GM23338 (cell line): ENCODE results near the gene NPM3. TPM values are rescaled to one million over a fixed set of nuclear protein-coding genes. Genes with fewer than 3 reads are reported as not detected.

ENCODE experiments used
- ATAC-seq: fragments of 200-7000 bp; cut with Tn5 transposase; 3 replicates; pipeline ENCODE4 v1.9.1; 2020
- DNase-seq: peaks from one replicate; pipeline ENCODE4 v3.0.0-alpha.2; 2015; ENCODE audit warnings: low spot score
- H2AFZ ChIP-seq: fragments of 200-600 bp; sonication (generic); 2 replicates; pipeline ENCODE4 v1.8.0; 2016; ENCODE audit warnings: antibody characterized with exemption, mild to moderate bottlenecking, moderate library complexity
- H3F3A ChIP-seq: fragments of 200-600 bp; sonication (generic); replicated peaks from 2 replicates; pipeline ENCODE4 v1.8.0; 2017; ENCODE audit warnings: antibody characterized with exemption, mixed run types, low read depth
- H3K27ac ChIP-seq: fragments of 200-600 bp; sonication (generic); 2 replicates; pipeline ENCODE4 v1.6.1; 2016; ENCODE audit warnings: low read depth
- H3K27me3 ChIP-seq: fragments of 200-600 bp; sonication (generic); 2 replicates; pipeline ENCODE4 v1.8.0; 2016; ENCODE audit warnings: mild to moderate bottlenecking, mixed run types, moderate library complexity; ENCODE audit not compliant: insufficient read depth
- H3K36me3 ChIP-seq: fragments of 200-600 bp; sonication (generic); 2 replicates; pipeline ENCODE4 v1.8.0; 2016; ENCODE audit warnings: mild to moderate bottlenecking; ENCODE audit not compliant: insufficient read depth
- H3K4me1 ChIP-seq: fragments of 200-600 bp; sonication (generic); 2 replicates; pipeline ENCODE4 v1.8.0; 2016; ENCODE audit warnings: mild to moderate bottlenecking, moderate library complexity; ENCODE audit not compliant: insufficient read depth
- H3K4me2 ChIP-seq: fragments of 200-600 bp; sonication (generic); 2 replicates; pipeline ENCODE4 v1.7.1; 2017; ENCODE audit warnings: mixed run types
- H3K4me3 ChIP-seq: fragments of 200-600 bp; sonication (generic); 2 replicates; pipeline ENCODE4 v1.6.1; 2016; ENCODE audit warnings: mixed run types
- H3K79me2 ChIP-seq: fragments of 200-600 bp; sonication (generic); replicated peaks from 2 replicates; pipeline ENCODE4 v1.8.0; 2017; ENCODE audit warnings: mild to moderate bottlenecking; ENCODE audit not compliant: insufficient read depth
- H3K9me2 ChIP-seq: fragments of 200-600 bp; sonication (generic); 2 replicates; pipeline ENCODE4 v1.8.0; 2017; ENCODE audit not compliant: insufficient read depth
- H4K20me1 ChIP-seq: fragments of 200-600 bp; sonication (generic); replicated peaks from 2 replicates; pipeline ENCODE4 v1.8.0; 2017; ENCODE audit warnings: mild to moderate bottlenecking; ENCODE audit not compliant: insufficient read depth
- H3K27ac Mint-ChIP-seq: 2 replicates; pipeline ENCODE4 v1.8.0; 2020; ENCODE audit warnings: inconsistent platforms, mild to moderate bottlenecking, moderate library complexity, mixed read lengths
- H3K27me3 Mint-ChIP-seq: 3 replicates; pipeline ENCODE4 v1.8.0; 2022; ENCODE audit warnings: low read depth, mild to moderate bottlenecking, moderate library complexity, mixed read lengths, inconsistent platforms; ENCODE audit not compliant: insufficient read depth, poor library complexity
- H3K36me3 Mint-ChIP-seq: 3 replicates; pipeline ENCODE4 v1.8.0; 2021; ENCODE audit warnings: low read depth, mild to moderate bottlenecking, inconsistent platforms, moderate library complexity, mixed read lengths
- H3K4me1 Mint-ChIP-seq: 3 replicates; pipeline ENCODE4 v1.8.0; 2020; ENCODE audit warnings: mild to moderate bottlenecking, inconsistent platforms, mixed read lengths
- H3K4me3 Mint-ChIP-seq: 3 replicates; pipeline ENCODE4 v1.8.0; 2021; ENCODE audit warnings: moderate library complexity, mild to moderate bottlenecking, inconsistent platforms, mixed read lengths
- H3K9me3 Mint-ChIP-seq: 3 replicates; pipeline ENCODE4 v1.8.0; 2020; ENCODE audit warnings: moderate library complexity, mild to moderate bottlenecking, inconsistent platforms, mixed read lengths
- CREB1 ChIP-seq: fragments of 250-450 bp; sonication (Bioruptor Pico); IDR thresholded peaks from 2 replicates; pipeline ENCODE4 v1.5.0; 2020; ENCODE audit warnings: low read depth, mild to moderate bottlenecking, moderate library complexity
- CTCF ChIP-seq, 2 experiments: fragments of 200-600 bp in 1 of 2; sonication (generic) in 1 of 2; conservative IDR thresholded peaks; 2 replicates each; pipeline versions ENCODE4 v1.5.1 to v1.6.1; 2016 to 2017; ENCODE audit warnings: antibody characterized with exemption in 2 of 2, low read depth in 2 of 2, mild to moderate bottlenecking in 2 of 2, moderate library complexity in 1 of 2
- EZH2 ChIP-seq: fragments of 200-600 bp; sonication (generic); IDR thresholded peaks from one replicate; pipeline ENCODE4 v1.8.0; 2017; ENCODE audit warnings: antibody characterized with exemption, mild to moderate bottlenecking, low read depth; ENCODE audit not compliant: unreplicated experiment
- EZH2phosphoT487 ChIP-seq: fragments of 200-600 bp; sonication (generic); IDR thresholded peaks from one replicate; pipeline ENCODE4 v1.8.1; 2018; ENCODE audit warnings: antibody characterized with exemption; ENCODE audit not compliant: unreplicated experiment
- JUNB ChIP-seq: IDR thresholded peaks from one replicate; pipeline ENCODE4 v1.6.1; 2016; ENCODE audit warnings: antibody characterized with exemption; ENCODE audit not compliant: unreplicated experiment
- NANOG ChIP-seq: IDR thresholded peaks from 2 replicates; pipeline ENCODE4 v1.6.1; 2016; ENCODE audit warnings: antibody characterized with exemption, borderline replicate concordance
- POLR2AphosphoS5 ChIP-seq: IDR thresholded peaks from 2 replicates; pipeline ENCODE4 v1.6.1; 2016; ENCODE audit warnings: antibody characterized with exemption, low read depth
- STAT1 ChIP-seq: IDR thresholded peaks from one replicate; pipeline ENCODE4 v1.6.1; 2016; ENCODE audit warnings: antibody characterized with exemption; ENCODE audit not compliant: unreplicated experiment
- ZNF114 ChIP-seq: fragments of 250-450 bp; sonication (Bioruptor Pico); IDR thresholded peaks from 2 replicates; pipeline ENCODE4 v1.5.0; 2020; ENCODE audit warnings: mild to moderate bottlenecking, moderate library complexity
- ZNF331 ChIP-seq: fragments of 250-450 bp; sonication (Bioruptor Pico); IDR thresholded peaks from 2 replicates; pipeline ENCODE4 v1.5.0; 2020; ENCODE audit warnings: low read depth, mild to moderate bottlenecking, moderate library complexity
- polyA plus RNA-seq: library from polyadenylated mRNA; unstranded; fragments of >200 nt; fragmentation: Nextera tagmentation; extraction: Ambion mirVana; gene quantifications from 2 replicates; pipeline ENCODE4 v1.2.1, GENCODE V29; 2016
- total RNA-seq: library from RNA; depleted of rRNA; stranded (reverse); fragments of >200 nt; shearing (Covaris generic); gene quantifications from 2 replicates; pipeline ENCODE4 v1.2.3, GENCODE V29; 2014
- TF ChIP-seq, protein P1 (sequence below): IDR thresholded peaks from one replicate; pipeline ENCODE4 v1.6.1; 2018; ENCODE audit warnings: antibody characterized with exemption; ENCODE audit not compliant: unreplicated experiment
- TF ChIP-seq, protein P2 (sequence below): IDR thresholded peaks from 2 replicates; pipeline ENCODE4 v1.6.1; 2016; ENCODE audit warnings: antibody characterized with exemption
- TF ChIP-seq, protein P3 (sequence below): fragments of 250-450 bp; sonication (Bioruptor Pico); IDR thresholded peaks from 2 replicates; pipeline ENCODE4 v1.5.0; 2020; ENCODE audit warnings: mild to moderate bottlenecking, moderate library complexity

NPM3 gene
- total and polyA plus RNA-seq, 2 experiments from 2014 or later = 31.5 to 258 TPM

- DNase-seq (no peak), ATAC-seq (no peak)
- H3K9me3 Mint-ChIP-seq = no peaks in the 10 kb centered on the region
- Histone ChIP-seq H2AFZ (no peak overlapping the region), H3K36me3 (no peaks in the 10 kb centered on the region), H3K4me2 (no peak overlapping the region), H4K20me1 (no peaks in the 10 kb centered on the region), H3K79me2 (no peaks in the 10 kb centered on the region), H3K4me3 (no peak overlapping the region), H3K4me1 (peaks cover 9% of the 10 kb centered on the region), H3K9me2 (no peaks in the 10 kb centered on the region), H3K27me3 (0 out of 2 replicates have a peak, but pooled peaks cover 5% of the 10 kb centered on the region), H3F3A (no peaks in the 10 kb centered on the region), H3K27ac (no peak overlapping the region)
- H3K4me3 Mint-ChIP-seq = no peak overlapping the region
- H3K27ac Mint-ChIP-seq = no peak overlapping the region
- no peaks in the 10 kb centered on the region for H3K36me3 Mint-ChIP-seq
- H3K27me3 Mint-ChIP-seq = peaks cover 9% of the 10 kb centered on the region
- H3K4me1 Mint-ChIP-seq = peaks cover 19% of the 10 kb centered on the region; the same call in 2 of the 3 replicates
- no peak for TF ChIP-seq CTCF (conservative IDR thresholded peaks at IDR 0.05; ENCODE audit: low read depth in 2 of 2)
- TF ChIP-seq ZNF114 (CRISPR knock-in tag) = no peak
- TF ChIP-seq, protein P1, sequence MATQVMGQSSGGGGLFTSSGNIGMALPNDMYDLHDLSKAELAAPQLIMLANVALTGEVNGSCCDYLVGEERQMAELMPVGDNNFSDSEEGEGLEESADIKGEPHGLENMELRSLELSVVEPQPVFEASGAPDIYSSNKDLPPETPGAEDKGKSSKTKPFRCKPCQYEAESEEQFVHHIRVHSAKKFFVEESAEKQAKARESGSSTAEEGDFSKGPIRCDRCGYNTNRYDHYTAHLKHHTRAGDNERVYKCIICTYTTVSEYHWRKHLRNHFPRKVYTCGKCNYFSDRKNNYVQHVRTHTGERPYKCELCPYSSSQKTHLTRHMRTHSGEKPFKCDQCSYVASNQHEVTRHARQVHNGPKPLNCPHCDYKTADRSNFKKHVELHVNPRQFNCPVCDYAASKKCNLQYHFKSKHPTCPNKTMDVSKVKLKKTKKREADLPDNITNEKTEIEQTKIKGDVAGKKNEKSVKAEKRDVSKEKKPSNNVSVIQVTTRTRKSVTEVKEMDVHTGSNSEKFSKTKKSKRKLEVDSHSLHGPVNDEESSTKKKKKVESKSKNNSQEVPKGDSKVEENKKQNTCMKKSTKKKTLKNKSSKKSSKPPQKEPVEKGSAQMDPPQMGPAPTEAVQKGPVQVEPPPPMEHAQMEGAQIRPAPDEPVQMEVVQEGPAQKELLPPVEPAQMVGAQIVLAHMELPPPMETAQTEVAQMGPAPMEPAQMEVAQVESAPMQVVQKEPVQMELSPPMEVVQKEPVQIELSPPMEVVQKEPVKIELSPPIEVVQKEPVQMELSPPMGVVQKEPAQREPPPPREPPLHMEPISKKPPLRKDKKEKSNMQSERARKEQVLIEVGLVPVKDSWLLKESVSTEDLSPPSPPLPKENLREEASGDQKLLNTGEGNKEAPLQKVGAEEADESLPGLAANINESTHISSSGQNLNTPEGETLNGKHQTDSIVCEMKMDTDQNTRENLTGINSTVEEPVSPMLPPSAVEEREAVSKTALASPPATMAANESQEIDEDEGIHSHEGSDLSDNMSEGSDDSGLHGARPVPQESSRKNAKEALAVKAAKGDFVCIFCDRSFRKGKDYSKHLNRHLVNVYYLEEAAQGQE = no peak
- no peak for TF ChIP-seq NANOG
- no peak for TF ChIP-seq STAT1
- no peak for TF ChIP-seq EZH2
- TF ChIP-seq, protein P2, sequence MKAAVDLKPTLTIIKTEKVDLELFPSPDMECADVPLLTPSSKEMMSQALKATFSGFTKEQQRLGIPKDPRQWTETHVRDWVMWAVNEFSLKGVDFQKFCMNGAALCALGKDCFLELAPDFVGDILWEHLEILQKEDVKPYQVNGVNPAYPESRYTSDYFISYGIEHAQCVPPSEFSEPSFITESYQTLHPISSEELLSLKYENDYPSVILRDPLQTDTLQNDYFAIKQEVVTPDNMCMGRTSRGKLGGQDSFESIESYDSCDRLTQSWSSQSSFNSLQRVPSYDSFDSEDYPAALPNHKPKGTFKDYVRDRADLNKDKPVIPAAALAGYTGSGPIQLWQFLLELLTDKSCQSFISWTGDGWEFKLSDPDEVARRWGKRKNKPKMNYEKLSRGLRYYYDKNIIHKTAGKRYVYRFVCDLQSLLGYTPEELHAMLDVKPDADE = no peak
- no peak for TF ChIP-seq ZNF331 (CRISPR knock-in tag)
- no peak for TF ChIP-seq JUNB
- no peak for TF ChIP-seq POLR2AphosphoS5
- TF ChIP-seq CREB1 (CRISPR knock-in tag) = no peak
- no peak for TF ChIP-seq EZH2phosphoT487
- TF ChIP-seq, protein P3, sequence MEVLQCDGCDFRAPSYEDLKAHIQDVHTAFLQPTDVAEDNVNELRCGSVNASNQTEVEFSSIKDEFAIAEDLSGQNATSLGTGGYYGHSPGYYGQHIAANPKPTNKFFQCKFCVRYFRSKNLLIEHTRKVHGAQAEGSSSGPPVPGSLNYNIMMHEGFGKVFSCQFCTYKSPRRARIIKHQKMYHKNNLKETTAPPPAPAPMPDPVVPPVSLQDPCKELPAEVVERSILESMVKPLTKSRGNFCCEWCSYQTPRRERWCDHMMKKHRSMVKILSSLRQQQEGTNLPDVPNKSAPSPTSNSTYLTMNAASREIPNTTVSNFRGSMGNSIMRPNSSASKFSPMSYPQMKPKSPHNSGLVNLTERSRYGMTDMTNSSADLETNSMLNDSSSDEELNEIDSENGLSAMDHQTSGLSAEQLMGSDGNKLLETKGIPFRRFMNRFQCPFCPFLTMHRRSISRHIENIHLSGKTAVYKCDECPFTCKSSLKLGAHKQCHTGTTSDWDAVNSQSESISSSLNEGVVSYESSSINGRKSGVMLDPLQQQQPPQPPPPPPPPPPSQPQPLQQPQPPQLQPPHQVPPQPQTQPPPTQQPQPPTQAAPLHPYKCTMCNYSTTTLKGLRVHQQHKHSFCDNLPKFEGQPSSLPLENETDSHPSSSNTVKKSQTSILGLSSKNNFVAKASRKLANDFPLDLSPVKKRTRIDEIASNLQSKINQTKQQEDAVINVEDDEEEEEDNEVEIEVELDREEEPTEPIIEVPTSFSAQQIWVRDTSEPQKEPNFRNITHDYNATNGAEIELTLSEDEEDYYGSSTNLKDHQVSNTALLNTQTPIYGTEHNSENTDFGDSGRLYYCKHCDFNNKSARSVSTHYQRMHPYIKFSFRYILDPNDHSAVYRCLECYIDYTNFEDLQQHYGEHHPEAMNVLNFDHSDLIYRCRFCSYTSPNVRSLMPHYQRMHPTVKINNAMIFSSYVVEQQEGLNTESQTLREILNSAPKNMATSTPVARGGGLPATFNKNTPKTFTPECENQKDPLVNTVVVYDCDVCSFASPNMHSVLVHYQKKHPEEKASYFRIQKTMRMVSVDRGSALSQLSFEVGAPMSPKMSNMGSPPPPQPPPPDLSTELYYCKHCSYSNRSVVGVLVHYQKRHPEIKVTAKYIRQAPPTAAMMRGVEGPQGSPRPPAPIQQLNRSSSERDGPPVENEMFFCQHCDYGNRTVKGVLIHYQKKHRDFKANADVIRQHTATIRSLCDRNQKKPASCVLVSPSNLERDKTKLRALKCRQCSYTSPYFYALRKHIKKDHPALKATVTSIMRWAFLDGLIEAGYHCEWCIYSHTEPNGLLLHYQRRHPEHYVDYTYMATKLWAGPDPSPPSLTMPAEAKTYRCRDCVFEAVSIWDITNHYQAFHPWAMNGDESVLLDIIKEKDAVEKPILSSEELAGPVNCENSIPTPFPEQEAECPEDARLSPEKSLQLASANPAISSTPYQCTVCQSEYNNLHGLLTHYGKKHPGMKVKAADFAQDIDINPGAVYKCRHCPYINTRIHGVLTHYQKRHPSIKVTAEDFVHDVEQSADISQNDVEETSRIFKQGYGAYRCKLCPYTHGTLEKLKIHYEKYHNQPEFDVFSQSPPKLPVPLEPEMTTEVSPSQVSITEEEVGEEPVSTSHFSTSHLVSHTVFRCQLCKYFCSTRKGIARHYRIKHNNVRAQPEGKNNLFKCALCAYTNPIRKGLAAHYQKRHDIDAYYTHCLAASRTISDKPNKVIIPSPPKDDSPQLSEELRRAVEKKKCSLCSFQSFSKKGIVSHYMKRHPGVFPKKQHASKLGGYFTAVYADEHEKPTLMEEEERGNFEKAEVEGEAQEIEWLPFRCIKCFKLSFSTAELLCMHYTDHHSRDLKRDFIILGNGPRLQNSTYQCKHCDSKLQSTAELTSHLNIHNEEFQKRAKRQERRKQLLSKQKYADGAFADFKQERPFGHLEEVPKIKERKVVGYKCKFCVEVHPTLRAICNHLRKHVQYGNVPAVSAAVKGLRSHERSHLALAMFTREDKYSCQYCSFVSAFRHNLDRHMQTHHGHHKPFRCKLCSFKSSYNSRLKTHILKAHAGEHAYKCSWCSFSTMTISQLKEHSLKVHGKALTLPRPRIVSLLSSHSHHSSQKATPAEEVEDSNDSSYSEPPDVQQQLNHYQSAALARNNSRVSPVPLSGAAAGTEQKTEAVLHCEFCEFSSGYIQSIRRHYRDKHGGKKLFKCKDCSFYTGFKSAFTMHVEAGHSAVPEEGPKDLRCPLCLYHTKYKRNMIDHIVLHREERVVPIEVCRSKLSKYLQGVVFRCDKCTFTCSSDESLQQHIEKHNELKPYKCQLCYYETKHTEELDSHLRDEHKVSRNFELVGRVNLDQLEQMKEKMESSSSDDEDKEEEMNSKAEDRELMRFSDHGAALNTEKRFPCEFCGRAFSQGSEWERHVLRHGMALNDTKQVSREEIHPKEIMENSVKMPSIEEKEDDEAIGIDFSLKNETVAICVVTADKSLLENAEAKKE (CRISPR knock-in tag) = no peak
These were observed 20.0 kb downstream of the NPM3 start for GRCh38 chr10:101763141-101763846.
